Measurements from ENCODE around the gene RASA3.

RASA3 gene

GRCh38 chr13:113958373-113958772, 174.1 kb downstream of the RASA3 start:
- DNase-seq = no peak

GRCh38 chr13:113956571-113956970, 175.9 kb downstream of the RASA3 start:
- no peak for DNase-seq

- DNase-seq = no peak
Measured at GRCh38 chr13:113955691-113956090, 176.7 kb downstream of the RASA3 start.

- DNase-seq = no peak
Measured at GRCh38 chr13:113955235-113955634, 177.2 kb downstream of the RASA3 start.

- no peak for DNase-seq
Measured at GRCh38 chr13:113954046-113954835, 178.2 kb downstream of the RASA3 start.

- no peak for DNase-seq
Measured at GRCh38 chr13:113953561-113953960, 178.9 kb downstream of the RASA3 start.

GRCh38 chr13:113952983-113953520, 179.4 kb downstream of the RASA3 start:
- DNase-seq = no peak

- no peak for DNase-seq
Measured at GRCh38 chr13:113952151-113952982, 180.1 kb downstream of the RASA3 start.

- peak; percentile 68 for DNase-seq
Measured at GRCh38 chr13:113951246-113951999, 181.0 kb downstream of the RASA3 start.

GRCh38 chr13:113950451-113951245, 181.8 kb downstream of the RASA3 start:
- DNase-seq = no peak

- no peak for DNase-seq
Measured at GRCh38 chr13:113949546-113949945, 182.9 kb downstream of the RASA3 start.

GRCh38 chr13:113948034-113948742, 184.2 kb downstream of the RASA3 start:
- DNase-seq = no peak

- DNase-seq = no peak
Measured at GRCh38 chr13:113947311-113948033, 185.0 kb downstream of the RASA3 start.

- no peak for DNase-seq
Measured at GRCh38 chr13:113946409-113947181, 185.8 kb downstream of the RASA3 start.

GRCh38 chr13:113945857-113946408, 186.5 kb downstream of the RASA3 start:
- no peak for DNase-seq

GRCh38 chr13:113943821-113944565, 188.4 kb downstream of the RASA3 start:
- DNase-seq = no peak

- DNase-seq = no peak
Measured at GRCh38 chr13:113942591-113943103, 189.8 kb downstream of the RASA3 start.

- no peak for DNase-seq
Measured at GRCh38 chr13:113941571-113942191, 190.7 kb downstream of the RASA3 start.

Measured in activated naive CD4-positive, alpha-beta T cell treated with anti-CD3 and anti-CD28 coated beads, Interleukin-2, amount 50 U/mL, for 16 hours (primary cell).